Stomach (tissue), 9 donors: ENCODE results near the gene TRPM4. TPM values are rescaled to one million over a fixed set of nuclear protein-coding genes. Genes with fewer than 3 reads are reported as not detected.

ENCODE experiments used
- DNase-seq, 2 donors: peaks; one replicate each; pipeline versions ENCODE4 v3.0.0 to v3.0.0-alpha.2; 2013 to 2019
- H3K27ac ChIP-seq, 5 donors: fragments of 200-600 bp in 4 of 5; sonication (generic) in 4 of 5; one replicate each; pipeline ENCODE4 v1.5.1; 2013 to 2019; ENCODE audit warnings: mild to moderate bottlenecking in 1 of 5, moderate library complexity in 1 of 5
- H3K27me3 ChIP-seq, 3 donors: fragments of 200-600 bp; sonication (generic); one replicate each; pipeline ENCODE4 v1.5.1; 2017 to 2019; ENCODE audit warnings: mixed run types in 1 of 3
- H3K36me3 ChIP-seq, 4 donors: fragments of 200-600 bp; sonication (generic); 1 replicate in 3 of 4; 2 replicates in 1 of 4; pipeline ENCODE4 v1.5.1; 2016 to 2019
- H3K4me1 ChIP-seq, 4 donors: fragments of 200-600 bp; sonication (generic); one replicate each; pipeline ENCODE4 v1.5.1; 2016 to 2019
- H3K4me3 ChIP-seq, 4 donors: fragments of 200-600 bp; sonication (generic) in 3 of 4; one replicate each; pipeline ENCODE4 v1.5.1; 2016 to 2019; ENCODE audit warnings: mild to moderate bottlenecking in 1 of 4
- H3K9me3 ChIP-seq, 4 donors: fragments of 200-600 bp; sonication (generic); one replicate each; pipeline ENCODE4 v1.5.1; 2016 to 2019
- CTCF ChIP-seq, 7 experiments: fragments of 450-650 bp in 4 of 7; fragments of 200-600 bp in 3 of 7; sonication (generic) in 3 of 7; IDR thresholded peaks; one replicate each; pipeline ENCODE4 v1.5.1; 2016 to 2019; ENCODE audit warnings: antibody characterized with exemption in 7 of 7, control low read depth in 2 of 7, mild to moderate bottlenecking in 1 of 7
- EP300 ChIP-seq: sonication (generic); formaldehyde crosslinking; IDR thresholded peaks from one replicate; pipeline ENCODE4 v1.6.1; 2017; ENCODE audit warnings: antibody characterized with exemption
- POLR2A ChIP-seq, 4 donors: fragments of 450-650 bp; IDR thresholded peaks; one replicate each; pipeline ENCODE4 v1.6.1; 2016; ENCODE audit warnings: antibody characterized with exemption in 4 of 4, control low read depth in 2 of 4, mild to moderate bottlenecking in 1 of 4, moderate library complexity in 1 of 4
- POLR2AphosphoS5 ChIP-seq, 3 donors: sonication (generic); formaldehyde crosslinking; IDR thresholded peaks; one replicate each; pipeline ENCODE4 v1.6.1; 2016; ENCODE audit warnings: antibody characterized with exemption in 3 of 3
- WGBS, 5 donors: extraction: QIAGEN DNeasy Blood & Tissue Kit in 3 of 5; methylation state at CpG; one replicate each; pipeline versions ENCODE4 v1.1.5 to v1.1.7; 2013 to 2018; 5-methylcytosine and 5-hydroxymethylcytosine counted together
- intact Hi-C: fragments of 100-400 bp; cut with DNase I; formaldehyde crosslinking; loops from one replicate; pipeline ENCODE4 v1.15.1; 2023; ENCODE audit warnings: low total_unique reads
- polyA plus RNA-seq, 3 donors: library from polyadenylated mRNA; stranded (reverse); fragments of 200-250 nt; gene quantifications; one replicate each; pipeline ENCODE4 v1.2.3, GENCODE V29; 2013
- total RNA-seq, 5 donors: library from RNA; depleted of rRNA; stranded (reverse); fragments of >200 nt; gene quantifications; one replicate each; pipeline versions ENCODE4 v1.1.0 to v1.2.3, GENCODE V29; 2014 to 2016
- donor health status: healthy with polysubstance abuse.
- donor health status: Bipolar disorder and iron deficiency.
- donor health status: healthy.

TRPM4 gene
- total and polyA plus RNA-seq, 8 donors = 11.8 to 1,449 (median 71.9) TPM

- H3K4me3 ChIP-seq = no peak overlapping the region
- 46 to 51% (median 49%) methylated on average over 6 of the region's 6 CpGs for WGBS, 5 donors
- DNase-seq = no peak
- peaks cover 0 to 5% (median 0%) of the 10 kb centered on the region in 4 donors for H3K36me3 ChIP-seq
- H3K27ac ChIP-seq = no peak overlapping the region
- no peaks in the 10 kb centered on the region for H3K9me3 ChIP-seq
- intact Hi-C loops = no loop called here
- H3K4me1 ChIP-seq = no peaks in the 10 kb centered on the region
- TF ChIP-seq CTCF (IDR thresholded peaks at IDR 0.05) (no peak), EP300 (no peak), POLR2A (IDR thresholded peaks at IDR 0.05) (no peak), POLR2AphosphoS5 (IDR thresholded peaks at IDR 0.05) (no peak)
- H3K27me3 ChIP-seq = no peaks in the 10 kb centered on the region
Observed at GRCh38 chr19:49243129-49243528, 85.5 kb downstream of the TRPM4 start.

- Histone ChIP-seq H3K27me3 (no peaks in the 10 kb centered on the region), H3K9me3 (no peaks in the 10 kb centered on the region), H3K4me1 (no peaks in the 10 kb centered on the region), H3K4me3 (no peak overlapping the region), H3K36me3 (peaks cover 0 to 5% (median 0%) of the 10 kb centered on the region in 4 donors), H3K27ac (no peak overlapping the region)
- WGBS, 5 donors = 79 to 86% (median 85%) methylated on average over 11 of the region's 11 CpGs
- DNase-seq = no peak
- TF ChIP-seq POLR2AphosphoS5 (IDR thresholded peaks at IDR 0.05) = no peak
- TF ChIP-seq EP300 = no peak
- TF ChIP-seq POLR2A (IDR thresholded peaks at IDR 0.05) = no peak
- no peak for TF ChIP-seq CTCF (IDR thresholded peaks at IDR 0.05)
- intact Hi-C loops = no loop called here
Observed at GRCh38 chr19:49243726-49244125, 86.1 kb downstream of the TRPM4 start.

GRCh38 chr19:49244256-49244655 lies 86.7 kb downstream of the TRPM4 start:
- intact Hi-C loops = no loop called here
- Histone ChIP-seq H3K27me3 (no peaks in the 10 kb centered on the region), H3K4me3 (no peak overlapping the region), H3K36me3 (peaks cover 0 to 5% (median 0%) of the 10 kb centered on the region in 4 donors), H3K4me1 (no peaks in the 10 kb centered on the region), H3K9me3 (no peaks in the 10 kb centered on the region), H3K27ac (no peak overlapping the region)
- 88 to 99% (median 97%) methylated on average over 9 of the region's 9 CpGs for WGBS, 5 donors
- DNase-seq = no peak
- no peak for TF ChIP-seq POLR2A (IDR thresholded peaks at IDR 0.05)
- TF ChIP-seq POLR2AphosphoS5 (IDR thresholded peaks at IDR 0.05) = no peak
- TF ChIP-seq EP300 = no peak
- no peak for TF ChIP-seq CTCF (IDR thresholded peaks at IDR 0.05)

DNA sequence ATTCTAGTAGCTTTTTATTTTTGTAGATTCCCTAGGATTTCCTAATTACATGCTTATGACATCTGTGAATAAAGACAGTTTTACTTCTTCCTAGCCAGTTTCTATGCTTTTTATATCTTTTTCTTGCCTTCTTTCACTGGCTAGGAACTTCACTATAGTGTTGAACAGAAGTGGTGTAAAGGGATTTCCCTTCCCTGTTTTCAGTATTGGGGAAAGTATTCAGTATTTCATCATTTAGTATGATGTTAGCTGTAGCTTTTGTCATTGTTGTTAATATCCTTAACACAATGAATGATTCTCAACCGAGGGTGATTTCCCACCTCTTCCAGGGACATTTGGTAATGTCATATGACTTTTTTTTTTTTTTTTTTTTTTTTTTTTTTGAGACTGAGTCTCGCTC lies 90.1 kb downstream of the TRPM4 start:
- no peak for TF ChIP-seq EP300
- TF ChIP-seq POLR2A (IDR thresholded peaks at IDR 0.05) = no peak
- TF ChIP-seq CTCF (IDR thresholded peaks at IDR 0.05) = no peak
- no peak for TF ChIP-seq POLR2AphosphoS5 (IDR thresholded peaks at IDR 0.05)
- no peak overlapping the region for H3K27ac ChIP-seq
- no peaks in the 10 kb centered on the region for H3K9me3 ChIP-seq
- no peak overlapping the region for H3K4me3 ChIP-seq
- H3K4me1 ChIP-seq = no peaks in the 10 kb centered on the region
- intact Hi-C loops = no loop called here
- no peak for DNase-seq
- no peaks in the 10 kb centered on the region for H3K27me3 ChIP-seq
- WGBS, 5 donors = 33 to 83% (median 68%) methylated on average over 1 to 2 of the region's 2 CpGs
- H3K36me3 ChIP-seq = peaks cover 0 to 5% (median 0%) of the 10 kb centered on the region in 4 donors
